AG09319 (cell line): ENCODE results near the gene IRF1.

ENCODE experiments used
- DNase-seq: peaks from one replicate; pipeline ENCODE4 v3.0.0-alpha.2; 2010; ENCODE audit warnings: low read depth; ENCODE audit errors: extremely low read depth
- CTCF ChIP-seq: IDR thresholded peaks from 2 replicates; pipeline ENCODE4 v1.5.1; 2011; ENCODE audit warnings: low read depth, mild to moderate bottlenecking, inconsistent platforms, low read length, moderate library complexity

The IRF1 gene

GRCh38 chr5:132475987-132476875, 14.3 kb downstream of the IRF1 start:
- TF ChIP-seq CTCF: no peak
- DNase-seq: no peak

- TF ChIP-seq CTCF: no peak
- no peak for DNase-seq
Measured at GRCh38 chr5:132475497-132475882, 15.1 kb downstream of the IRF1 start.

- DNase-seq: no peak
- no peak for TF ChIP-seq CTCF
Measured at GRCh38 chr5:132474881-132475496, 15.6 kb downstream of the IRF1 start.

GRCh38 chr5:132474131-132474723, 16.3 kb downstream of the IRF1 start:
- no peak for TF ChIP-seq CTCF
- no peak for DNase-seq

GRCh38 chr5:132473668-132474067, 16.9 kb downstream of the IRF1 start:
- DNase-seq: no peak
- no peak for TF ChIP-seq CTCF

- DNase-seq: no peak
- TF ChIP-seq CTCF: no peak
Measured at GRCh38 chr5:132473019-132473531, 17.5 kb downstream of the IRF1 start.

- no peak for DNase-seq
- no peak for TF ChIP-seq CTCF
Measured at GRCh38 chr5:132472431-132472830, 18.1 kb downstream of the IRF1 start.
